Esophagus muscularis mucosa (tissue), 4 donors: ENCODE results near the gene PCDHGA1. TPM values are rescaled to one million over a fixed set of nuclear protein-coding genes. Genes with fewer than 3 reads are reported as not detected.

ENCODE experiments used
- DNase-seq: peaks from one replicate; pipeline ENCODE4 v3.0.0-alpha.2; 2017; ENCODE audit errors: extremely low spot score
- H3K27ac ChIP-seq, 4 donors: fragments of 200-600 bp; sonication (generic); replicated peaks in 1 of 4; 1 replicate in 3 of 4; 2 replicates in 1 of 4; pipeline ENCODE4 v1.5.1; 2016 to 2019; ENCODE audit warnings: mild to moderate bottlenecking in 1 of 4
- H3K27me3 ChIP-seq, 4 donors: fragments of 200-600 bp; sonication (generic); one replicate each; pipeline versions ENCODE4 v1.5.1 to v1.6.0; 2016 to 2019
- H3K36me3 ChIP-seq, 4 donors: fragments of 200-600 bp; sonication (generic); one replicate each; pipeline ENCODE4 v1.5.1; 2016 to 2019
- H3K4me1 ChIP-seq, 4 donors: fragments of 200-600 bp; sonication (generic); one replicate each; pipeline ENCODE4 v1.5.1; 2016 to 2019
- H3K4me3 ChIP-seq, 4 donors: fragments of 200-600 bp; sonication (generic); 1 replicate in 2 of 4; 2 replicates in 2 of 4; pipeline ENCODE4 v1.5.1; 2016 to 2019; ENCODE audit warnings: mild to moderate bottlenecking in 4 of 4, moderate library complexity in 1 of 4
- H3K9me3 ChIP-seq, 4 donors: fragments of 200-600 bp; sonication (generic); 1 replicate in 3 of 4; 2 replicates in 1 of 4; pipeline ENCODE4 v1.5.1; 2016 to 2019
- EP300 ChIP-seq: sonication (generic); formaldehyde crosslinking; IDR thresholded peaks from one replicate; pipeline ENCODE4 v1.6.1; 2017; ENCODE audit warnings: antibody characterized with exemption
- POLR2A ChIP-seq: fragments of 450-650 bp; IDR thresholded peaks from one replicate; pipeline ENCODE4 v1.6.1; 2017; ENCODE audit warnings: antibody characterized with exemption, moderate library complexity, mild to moderate bottlenecking, low read depth
- POLR2AphosphoS5 ChIP-seq, 2 donors: sonication (generic); formaldehyde crosslinking; IDR thresholded peaks; one replicate each; pipeline ENCODE4 v1.6.1; 2017; ENCODE audit warnings: antibody characterized with exemption in 2 of 2
- WGBS: methylation state at CpG from one replicate; pipeline ENCODE4 v1.1.5; 2018; 5-methylcytosine and 5-hydroxymethylcytosine counted together
- intact Hi-C: fragments of 100-400 bp; cut with DNase I; formaldehyde crosslinking; loops from one replicate; pipeline ENCODE4 v1.15.1; 2023
- total RNA-seq, 4 donors: library from RNA; depleted of rRNA; stranded (reverse); fragments of >200 nt; gene quantifications; one replicate each; pipeline versions ENCODE4 v1.1.0 to v1.2.1, GENCODE V29; 2016
- TF ChIP-seq, protein P1 (sequence below), 3 experiments: fragments of 200-600 bp in 2 of 3; fragments of 450-650 bp in 1 of 3; sonication (generic) in 2 of 3; IDR thresholded peaks; one replicate each; pipeline ENCODE4 v1.5.1; 2017 to 2019; ENCODE audit warnings: antibody characterized with exemption in 3 of 3, mild to moderate bottlenecking in 2 of 3, moderate library complexity in 1 of 3

PCDHGA1 gene
- total RNA-seq, 4 donors from 2014 or later: 0.45 to 1.2 (median 0.76) TPM

GRCh38 chr5:141508798-141509611 lies 178.7 kb downstream of the PCDHGA1 start:
- DNase-seq: no peak
- peaks cover 55 to 64% (median 58%) of the 10 kb centered on the region in 4 donors for H3K4me1 ChIP-seq
- TF ChIP-seq POLR2AphosphoS5 (IDR thresholded peaks at IDR 0.05): peak; percentile 60 to 88
- TF ChIP-seq EP300: no peak
- peak; percentile 34 for TF ChIP-seq POLR2A
- TF ChIP-seq, protein P1, sequence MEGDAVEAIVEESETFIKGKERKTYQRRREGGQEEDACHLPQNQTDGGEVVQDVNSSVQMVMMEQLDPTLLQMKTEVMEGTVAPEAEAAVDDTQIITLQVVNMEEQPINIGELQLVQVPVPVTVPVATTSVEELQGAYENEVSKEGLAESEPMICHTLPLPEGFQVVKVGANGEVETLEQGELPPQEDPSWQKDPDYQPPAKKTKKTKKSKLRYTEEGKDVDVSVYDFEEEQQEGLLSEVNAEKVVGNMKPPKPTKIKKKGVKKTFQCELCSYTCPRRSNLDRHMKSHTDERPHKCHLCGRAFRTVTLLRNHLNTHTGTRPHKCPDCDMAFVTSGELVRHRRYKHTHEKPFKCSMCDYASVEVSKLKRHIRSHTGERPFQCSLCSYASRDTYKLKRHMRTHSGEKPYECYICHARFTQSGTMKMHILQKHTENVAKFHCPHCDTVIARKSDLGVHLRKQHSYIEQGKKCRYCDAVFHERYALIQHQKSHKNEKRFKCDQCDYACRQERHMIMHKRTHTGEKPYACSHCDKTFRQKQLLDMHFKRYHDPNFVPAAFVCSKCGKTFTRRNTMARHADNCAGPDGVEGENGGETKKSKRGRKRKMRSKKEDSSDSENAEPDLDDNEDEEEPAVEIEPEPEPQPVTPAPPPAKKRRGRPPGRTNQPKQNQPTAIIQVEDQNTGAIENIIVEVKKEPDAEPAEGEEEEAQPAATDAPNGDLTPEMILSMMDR (IDR thresholded peaks at IDR 0.05): no peak

DNA sequence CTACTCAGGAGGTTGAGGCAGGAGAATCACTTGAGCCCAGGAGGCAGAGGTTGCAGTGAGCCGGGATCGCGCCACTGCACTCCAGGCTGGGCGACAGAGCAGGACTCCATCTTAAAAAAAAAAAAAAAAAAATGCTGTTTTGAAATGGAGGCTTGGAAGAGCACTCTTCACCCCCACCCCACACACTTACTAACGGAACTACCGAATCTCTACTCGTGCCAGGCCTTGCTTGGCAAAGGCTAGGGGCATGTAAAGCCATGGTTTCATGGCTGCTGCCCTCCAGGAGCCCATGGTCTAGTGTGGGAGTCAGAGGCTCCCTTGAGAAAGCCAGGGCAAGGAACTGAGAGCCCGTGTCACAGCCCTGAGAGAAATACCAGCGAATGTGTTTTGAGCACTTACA lies 179.8 kb downstream of the PCDHGA1 start:
- H3K4me3 ChIP-seq: no peak overlapping the region
- no peaks in the 10 kb centered on the region for H3K27me3 ChIP-seq
- H3K36me3 ChIP-seq: peaks cover 0 to 48% (median 34%) of the 10 kb centered on the region in 4 donors
- WGBS: 91% methylated on average over 9 of the region's 9 CpGs
- peaks cover 66 to 75% (median 69%) of the 10 kb centered on the region in 4 donors for H3K4me1 ChIP-seq
- DNase-seq: no peak
- H3K27ac ChIP-seq: peak overlapping the region; percentile 87 to 95 (median 92)
- no peaks in the 10 kb centered on the region for H3K9me3 ChIP-seq
- TF ChIP-seq POLR2A (no peak), EP300 (no peak), POLR2AphosphoS5 (IDR thresholded peaks at IDR 0.05) (no peak)
- TF ChIP-seq, protein P1 (IDR thresholded peaks at IDR 0.05): no peak
- intact Hi-C loops: no loop called here

More at GRCh38 chr5:141508798-141509611, 178.7 kb downstream of the PCDHGA1 start:
- intact Hi-C loops: no loop called here
- Histone ChIP-seq H3K27ac (peak overlapping the region; percentile 87 to 95 (median 92)), H3K27me3 (no peaks in the 10 kb centered on the region), H3K4me3 (peak overlapping the region; percentile 36 to 56 (median 48)), H3K9me3 (no peaks in the 10 kb centered on the region), H3K36me3 (peaks cover 0 to 52% (median 37%) of the 10 kb centered on the region in 4 donors)
- WGBS: 14% methylated on average over 20 of the region's 23 CpGs

DNA sequence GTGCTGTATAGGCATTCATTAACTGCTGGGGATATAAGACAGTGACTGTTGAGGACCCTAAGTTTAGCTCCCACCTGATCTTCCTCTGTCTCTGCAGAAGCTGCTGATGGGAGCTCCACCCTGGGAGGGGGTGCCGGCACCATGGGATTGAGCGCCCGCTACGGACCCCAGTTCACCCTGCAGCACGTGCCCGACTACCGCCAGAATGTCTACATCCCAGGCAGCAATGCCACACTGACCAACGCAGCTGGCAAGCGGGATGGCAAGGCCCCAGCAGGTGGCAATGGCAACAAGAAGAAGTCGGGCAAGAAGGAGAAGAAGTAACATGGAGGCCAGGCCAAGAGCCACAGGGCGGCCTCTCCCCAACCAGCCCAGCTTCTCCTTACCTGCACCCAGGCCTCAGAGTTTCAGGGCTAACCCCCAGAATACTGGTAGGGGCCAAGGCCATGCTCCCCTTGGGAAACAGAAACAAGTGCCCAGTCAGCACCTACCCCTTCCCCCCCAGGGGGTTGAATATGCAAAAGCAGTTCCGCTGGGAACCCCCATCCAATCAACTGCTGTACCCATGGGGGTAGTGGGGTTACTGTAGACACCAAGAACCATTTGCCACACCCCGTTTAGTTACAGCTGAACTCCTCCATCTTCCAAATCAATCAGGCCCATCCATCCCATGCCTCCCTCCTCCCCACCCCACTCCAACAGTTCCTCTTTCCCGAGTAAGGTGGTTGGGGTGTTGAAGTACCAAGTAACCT lies 180.7 kb downstream of the PCDHGA1 start:
- no peak for DNase-seq
- Histone ChIP-seq H3K36me3 (peaks cover 0 to 45% (median 27%) of the 10 kb centered on the region in 4 donors), H3K9me3 (no peaks in the 10 kb centered on the region), H3K4me3 (no peak overlapping the region), H3K27me3 (no peaks in the 10 kb centered on the region), H3K27ac (peak overlapping the region in 3 of 4 donors; percentile 92 to 97 (median 95)), H3K4me1 (peaks cover 75 to 84% (median 78%) of the 10 kb centered on the region in 4 donors)
- intact Hi-C loops: no loop called here
- 90% methylated on average over 14 of the region's 14 CpGs for WGBS
- no peak for TF ChIP-seq POLR2A
- TF ChIP-seq, protein P1 (IDR thresholded peaks at IDR 0.05): no peak
- no peak for TF ChIP-seq POLR2AphosphoS5 (IDR thresholded peaks at IDR 0.05)
- no peak for TF ChIP-seq EP300

- Histone ChIP-seq H3K4me1 (peaks cover 74 to 86% (median 79%) of the 10 kb centered on the region in 4 donors), H3K9me3 (no peaks in the 10 kb centered on the region), H3K27ac (peak overlapping the region; percentile 91 to 97 (median 94)), H3K4me3 (peak overlapping the region in 3 of 4 donors; percentile 65 to 66 (median 66)), H3K27me3 (no peaks in the 10 kb centered on the region), H3K36me3 (peaks cover 0 to 47% (median 28%) of the 10 kb centered on the region in 4 donors)
- TF ChIP-seq POLR2A: no peak
- TF ChIP-seq, protein P1 (IDR thresholded peaks at IDR 0.05): no peak
- no peak for TF ChIP-seq EP300
- no peak for TF ChIP-seq POLR2AphosphoS5 (IDR thresholded peaks at IDR 0.05)
- 50% methylated on average over 3 of the region's 4 CpGs for WGBS
- intact Hi-C loops: no loop called here
- DNase-seq: no peak
Measured at GRCh38 chr5:141511771-141512325, 181.5 kb downstream of the PCDHGA1 start.
